GM18502 (cell line): Measurements from ENCODE around the gene COL4A1.
A peak's percentile ranks its signal among the peaks of the same experiment; 100 is the strongest.

ENCODE experiments used
- ATAC-seq: cut with Tn5 transposase; IDR thresholded peaks from one replicate; pipeline ENCODE4 v1.9.1; 2021; ENCODE audit warnings: mild to moderate bottlenecking; ENCODE audit not compliant: unreplicated experiment, poor library complexity

COL4A1 gene

GRCh38 chr13:110154410-110154933 lies 152.5 kb downstream of the COL4A1 start:
- ATAC-seq: no peak

DNA sequence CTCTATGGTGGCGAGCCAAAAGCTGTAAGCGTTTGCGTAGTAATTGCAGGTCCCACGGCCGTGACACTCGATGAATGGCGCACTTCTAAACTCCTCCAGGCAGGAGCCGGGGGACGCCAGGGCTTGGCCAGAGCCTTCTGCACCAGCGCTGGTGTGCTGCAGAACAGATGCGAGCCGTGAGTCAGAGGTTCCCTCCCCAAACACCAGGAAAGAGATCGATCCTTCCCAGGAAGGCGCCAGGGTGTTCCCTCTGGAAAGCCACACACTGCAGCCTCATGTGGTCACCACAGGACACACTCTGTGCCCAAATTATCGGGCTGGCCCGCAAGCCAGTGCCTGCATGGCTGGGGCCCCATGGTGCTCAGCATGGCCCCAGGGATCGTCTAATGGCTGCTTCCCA lies 154.6 kb downstream of the COL4A1 start:
- ATAC-seq: no peak

DNA sequence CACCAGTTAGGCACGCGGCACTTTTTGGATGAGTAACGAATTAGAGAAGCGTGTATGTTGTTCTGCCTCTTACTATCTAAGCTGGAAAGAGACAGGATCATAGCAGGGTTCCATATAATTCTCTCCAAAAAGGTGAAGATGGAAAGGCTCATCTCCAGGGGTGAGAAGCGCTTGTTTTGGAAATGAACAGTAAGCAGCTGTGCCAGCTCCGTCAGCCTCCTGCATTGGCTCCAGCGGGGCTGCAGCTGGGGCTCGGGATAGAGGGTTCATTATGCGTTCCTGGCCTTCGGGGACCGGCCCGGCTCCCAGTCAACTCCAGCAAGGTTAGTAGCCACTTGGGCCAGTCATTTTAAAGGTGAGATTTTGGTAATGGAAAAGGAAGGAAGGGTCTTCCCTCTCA lies 155.5 kb downstream of the COL4A1 start:
- ATAC-seq: no peak

GRCh38 chr13:110150384-110151101 lies 156.4 kb downstream of the COL4A1 start:
- no peak for ATAC-seq

GRCh38 chr13:110149036-110149435 lies 157.9 kb downstream of the COL4A1 start:
- ATAC-seq: no peak

GRCh38 chr13:110140099-110140498 lies 166.9 kb downstream of the COL4A1 start:
- ATAC-seq: no peak

GRCh38 chr13:110138700-110139036 lies 168.3 kb downstream of the COL4A1 start:
- ATAC-seq: peak; percentile 2

GRCh38 chr13:110138010-110138699 lies 168.8 kb downstream of the COL4A1 start:
- ATAC-seq: peak; percentile 70

DNA sequence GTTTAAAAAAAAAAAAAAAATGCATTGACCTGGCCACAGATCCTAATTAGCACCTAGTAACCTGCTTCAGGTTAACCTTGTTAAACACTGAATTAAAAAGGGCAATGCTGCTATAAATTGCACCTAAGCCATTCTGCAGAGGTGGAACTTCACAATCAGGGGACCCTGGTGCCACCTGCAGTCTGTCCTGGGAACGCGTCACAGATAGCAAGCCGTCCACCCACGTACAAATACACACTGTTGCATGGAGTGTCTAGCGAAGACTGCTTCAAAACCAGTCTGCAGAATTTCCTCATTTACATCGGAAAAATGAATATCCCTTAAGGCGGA lies 169.3 kb downstream of the COL4A1 start:
- ATAC-seq: peak; percentile 87

- ATAC-seq: no peak
Measured at GRCh38 chr13:110136660-110137585, 170.0 kb downstream of the COL4A1 start.

GRCh38 chr13:110135977-110136597 lies 170.9 kb downstream of the COL4A1 start:
- ATAC-seq: no peak

DNA sequence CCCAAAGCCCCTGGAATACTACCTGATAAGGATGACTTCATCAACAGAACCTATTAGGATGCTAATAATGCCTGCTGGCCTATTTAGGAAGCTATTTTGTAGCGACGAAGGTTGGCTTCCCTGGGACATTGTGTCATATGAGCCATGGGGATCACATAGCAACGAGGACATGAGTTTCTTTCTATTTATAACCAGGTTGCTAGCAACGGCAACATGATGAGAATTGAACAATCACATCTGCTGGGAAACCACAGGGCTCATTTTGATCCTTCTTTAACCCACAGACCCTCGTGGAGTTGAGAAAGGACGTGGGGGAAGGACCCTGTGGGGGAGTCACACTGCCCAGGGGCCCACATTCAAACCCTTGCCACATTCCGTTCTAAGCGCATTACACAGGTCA lies 172.2 kb downstream of the COL4A1 start:
- ATAC-seq: no peak

- no peak for ATAC-seq
Measured at GRCh38 chr13:110133425-110134235, 173.3 kb downstream of the COL4A1 start.

DNA sequence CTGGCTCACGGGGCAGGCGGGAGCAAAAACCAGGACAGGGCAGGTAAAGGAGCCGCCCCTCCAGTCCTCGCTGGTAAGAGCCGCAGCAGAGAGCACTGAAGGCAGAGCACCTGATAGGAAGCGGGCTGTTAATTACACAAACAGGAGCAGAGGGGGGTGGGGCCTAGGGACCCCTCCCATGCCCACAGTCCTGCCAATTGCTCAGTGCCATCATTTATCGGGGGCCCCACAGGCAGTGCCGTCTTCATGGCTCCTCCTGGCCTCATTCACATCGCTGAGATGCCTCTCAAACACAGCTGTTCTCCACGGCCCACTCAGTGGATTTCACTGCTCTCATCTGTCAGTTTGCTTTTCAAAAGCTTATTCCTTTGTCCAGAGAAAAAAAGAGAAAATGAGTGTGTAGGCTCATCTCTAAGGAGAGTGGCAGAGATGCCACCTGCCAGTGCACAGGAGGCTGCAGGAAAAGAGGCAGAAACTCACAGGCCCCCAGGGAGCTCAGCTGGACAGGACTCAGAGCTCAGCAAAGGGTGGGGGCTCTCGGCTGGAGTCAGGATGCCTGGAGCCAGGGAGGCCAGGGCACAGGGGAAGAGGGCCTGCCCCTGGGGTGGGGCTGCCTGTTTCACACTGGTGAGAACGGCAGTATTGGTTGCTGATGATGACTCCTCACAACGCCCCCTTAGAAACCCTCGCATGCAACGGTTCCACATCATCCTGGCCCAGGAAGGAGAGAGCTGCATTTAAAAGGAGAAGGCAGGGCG lies 174.6 kb downstream of the COL4A1 start:
- ATAC-seq: no peak

DNA sequence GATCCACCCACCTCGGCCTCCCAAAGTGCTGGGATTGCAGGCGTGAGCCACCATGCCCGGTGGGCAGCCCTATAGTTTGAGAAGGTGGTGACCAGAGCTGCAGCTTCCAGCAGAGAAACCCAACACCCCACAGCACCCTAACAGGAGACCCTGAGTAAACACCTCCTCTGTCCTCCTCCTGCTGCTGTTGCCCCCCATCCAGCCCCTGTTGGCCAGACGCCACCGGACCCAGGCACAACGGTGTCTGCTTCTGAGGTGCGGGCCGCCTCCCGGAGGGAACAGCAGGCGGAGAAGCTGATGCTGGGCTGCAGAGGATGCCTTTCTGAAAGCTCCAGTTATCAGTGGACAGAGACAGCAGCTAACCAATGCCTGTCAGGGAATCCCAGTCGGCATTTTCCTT lies 175.5 kb downstream of the COL4A1 start:
- ATAC-seq: no peak

DNA sequence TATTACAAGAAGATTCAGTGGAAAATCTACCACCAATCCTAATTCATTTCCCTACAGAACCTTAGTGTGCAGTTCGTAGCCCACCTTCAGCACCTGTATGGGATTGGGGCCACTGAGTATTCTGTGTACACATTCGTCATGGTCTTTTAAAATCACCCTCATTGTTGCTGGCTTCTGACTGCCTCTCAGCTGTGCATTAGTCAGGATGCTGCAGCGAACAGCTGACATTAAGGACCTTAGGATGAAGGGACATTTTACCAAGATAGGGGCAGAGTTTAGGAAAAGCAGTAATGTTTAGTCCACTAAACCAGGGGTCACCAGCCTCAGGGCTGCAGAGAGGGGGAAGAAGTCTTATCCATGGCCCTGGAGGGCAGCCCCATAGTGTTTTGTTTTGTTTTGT lies 176.5 kb downstream of the COL4A1 start:
- no peak for ATAC-seq

DNA sequence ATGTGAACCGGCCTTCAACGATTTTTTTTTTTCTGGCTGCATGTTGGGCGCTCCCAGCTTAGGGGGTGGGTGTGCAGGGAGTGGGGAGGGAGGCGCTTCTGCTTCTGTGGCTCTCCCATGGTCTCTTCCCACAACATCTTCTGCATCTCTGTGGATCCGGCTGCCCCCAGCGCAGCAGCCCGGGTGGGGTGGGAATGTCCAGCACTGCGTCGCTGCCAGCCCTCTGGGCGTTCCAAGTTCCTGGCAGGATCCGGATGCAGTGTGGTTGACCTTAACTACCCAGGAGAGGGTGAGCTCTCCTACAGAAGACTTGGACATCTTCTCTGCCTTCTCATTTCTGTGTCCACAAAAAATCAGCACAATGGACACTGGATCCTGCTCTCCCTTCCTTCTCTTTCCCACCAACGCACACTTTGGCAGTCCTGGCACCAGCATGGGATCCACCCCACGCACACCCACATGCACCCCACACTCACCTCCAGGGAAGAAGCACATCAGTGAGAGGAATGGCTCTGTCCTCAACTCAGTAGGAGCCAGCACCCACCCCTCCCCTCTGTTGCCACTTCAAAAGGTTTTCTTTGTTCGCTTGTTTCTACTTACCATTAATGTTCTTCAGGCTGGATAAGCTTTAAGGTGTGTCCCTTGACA lies 177.3 kb downstream of the COL4A1 start:
- no peak for ATAC-seq

- no peak for ATAC-seq
Measured at GRCh38 chr13:110129076-110129475, 177.9 kb downstream of the COL4A1 start.

- no peak for ATAC-seq
Measured at GRCh38 chr13:110128546-110128945, 178.4 kb downstream of the COL4A1 start.
